Raji (cell line): Measurements from ENCODE around the gene VN1R4.
"Not testable (repeated sequence)": the region's sequence is repeated elsewhere in the genome, so short reads cannot be mapped to it uniquely, and the experiment has no call there.

ENCODE experiments used
- POLR2A ChIP-seq: IDR thresholded peaks from 2 replicates; pipeline ENCODE4 v1.6.1; 2011; ENCODE audit warnings: low read depth, low read length, control low read depth; ENCODE audit not compliant: insufficient read depth

The VN1R4 gene, protein sequence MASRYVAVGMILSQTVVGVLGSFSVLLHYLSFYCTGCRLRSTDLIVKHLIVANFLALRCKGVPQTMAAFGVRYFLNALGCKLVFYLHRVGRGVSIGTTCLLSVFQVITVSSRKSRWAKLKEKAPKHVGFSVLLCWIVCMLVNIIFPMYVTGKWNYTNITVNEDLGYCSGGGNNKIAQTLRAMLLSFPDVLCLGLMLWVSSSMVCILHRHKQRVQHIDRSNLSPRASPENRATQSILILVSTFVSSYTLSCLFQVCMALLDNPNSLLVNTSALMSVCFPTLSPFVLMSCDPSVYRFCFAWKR

DNA sequence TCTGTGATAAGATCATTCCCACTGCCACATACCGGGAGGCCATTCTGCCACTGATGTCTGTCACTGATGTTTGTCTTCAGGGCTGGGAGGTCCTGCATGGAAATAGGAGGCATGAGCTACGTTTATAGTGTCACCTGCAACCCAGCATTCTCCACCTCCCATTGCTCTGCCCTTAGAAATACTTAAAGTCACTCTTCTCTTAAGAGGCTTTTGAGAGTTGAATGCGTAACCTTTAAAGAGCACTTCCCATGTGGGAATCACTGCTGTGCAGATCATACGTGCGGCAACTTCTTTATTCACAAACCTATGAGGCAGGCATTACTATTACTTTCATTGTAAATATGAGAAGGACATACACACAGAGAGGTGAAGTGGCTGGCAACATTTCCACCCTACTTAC is at the start of gene VN1R4:
Gene VN1R4 (minus strand): TSS at position 101 of the 400 bp plus-strand sequence. CDS start 58 bp downstream, at position 43.
- TF ChIP-seq POLR2A, result not testable (repeated sequence)

DNA sequence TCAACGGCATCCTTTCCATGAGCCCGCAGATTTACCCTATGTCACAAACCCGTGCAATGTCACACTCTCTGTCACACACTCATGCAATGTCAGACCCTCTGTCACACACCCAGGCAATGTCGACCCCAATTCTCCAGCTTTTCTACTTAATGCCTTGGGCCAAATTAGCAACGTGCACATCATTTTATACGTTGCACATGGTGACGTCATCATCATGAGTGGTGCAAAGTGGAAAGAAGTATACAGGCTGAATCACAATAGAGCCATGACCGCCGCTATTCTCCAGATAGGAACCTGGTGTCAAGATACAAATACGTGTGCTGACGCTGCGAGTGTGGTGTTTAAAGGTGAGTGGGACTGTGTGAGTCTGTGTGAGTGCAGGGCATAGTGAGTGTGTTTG is 44.4 kb upstream of the VN1R4 start:
- no peak for TF ChIP-seq POLR2A

DNA sequence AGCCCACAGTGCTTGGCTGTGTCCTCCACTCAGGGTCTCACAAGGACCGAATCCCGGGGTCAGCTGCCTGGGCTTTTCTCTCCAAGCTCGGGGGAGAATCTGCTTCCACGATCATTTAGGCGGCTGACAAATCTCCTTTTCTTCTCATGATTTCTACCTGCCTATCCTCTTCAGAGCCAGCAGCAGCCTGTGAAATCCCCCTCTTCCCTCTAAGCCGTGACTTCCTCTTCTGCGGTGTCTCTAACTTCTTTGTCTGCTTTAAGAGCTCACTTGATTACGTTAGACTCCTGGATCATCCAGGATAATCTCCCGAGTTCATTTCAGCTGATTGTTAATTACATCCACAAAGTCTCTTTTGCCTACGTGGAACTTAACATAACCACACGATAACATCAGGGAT is 43.5 kb upstream of the VN1R4 start:
- no peak for TF ChIP-seq POLR2A

DNA sequence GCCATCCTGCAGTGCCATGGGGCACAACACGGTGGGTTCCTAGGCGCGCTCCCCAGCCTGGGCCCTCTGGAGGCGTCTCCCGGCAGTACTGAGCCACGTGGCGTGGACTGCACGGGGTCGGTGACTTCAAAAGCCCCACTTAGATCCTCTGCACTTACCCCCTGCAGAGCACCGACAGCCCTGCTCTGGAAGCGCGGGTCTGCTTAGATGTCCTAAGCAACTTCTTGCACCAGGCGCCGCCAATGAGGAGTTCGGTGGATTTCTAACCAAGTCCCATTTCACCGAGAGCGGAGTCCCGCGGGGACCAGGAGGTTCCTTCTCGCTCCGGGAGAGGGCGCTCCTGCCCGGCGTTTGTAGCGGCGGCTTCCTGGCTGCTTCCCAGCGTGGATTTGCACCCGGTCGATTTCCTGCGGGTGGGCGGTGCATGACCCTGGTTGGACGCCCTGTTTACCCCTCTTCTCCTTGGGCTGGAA is 40.9 kb upstream of the VN1R4 start:
- no peak for TF ChIP-seq POLR2A

DNA sequence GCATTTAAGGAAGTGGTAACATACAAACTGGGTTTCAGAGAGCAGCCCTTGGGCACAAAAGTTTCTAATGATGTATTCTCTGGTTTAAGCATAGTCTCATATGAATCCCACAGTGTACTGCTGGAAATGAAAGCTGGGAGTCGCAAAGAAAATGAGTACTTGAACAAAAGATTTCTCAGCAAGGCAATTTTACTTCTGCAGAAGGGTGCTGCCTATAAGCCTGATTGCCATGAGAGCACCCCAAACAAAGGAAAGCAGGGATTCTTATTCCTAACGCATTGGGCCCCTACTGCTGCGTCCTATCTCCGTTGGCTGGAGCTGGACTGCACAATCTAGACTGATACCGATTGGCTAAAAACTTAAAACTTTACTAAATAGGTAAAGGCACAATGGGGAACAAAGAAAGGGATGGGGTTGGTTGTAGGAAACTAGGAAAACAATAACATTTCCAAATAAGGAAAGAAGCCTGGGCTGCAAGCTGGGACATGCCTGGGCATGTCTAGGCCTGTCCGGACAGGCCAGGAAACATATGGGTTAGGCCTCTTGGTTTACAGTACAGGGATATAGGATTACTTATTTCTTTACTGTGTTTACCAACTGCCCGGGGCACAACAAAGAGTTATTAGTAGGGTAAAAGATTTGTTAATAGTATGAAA is 27.4 kb upstream of the VN1R4 start:
- TF ChIP-seq POLR2A, result no peak

DNA sequence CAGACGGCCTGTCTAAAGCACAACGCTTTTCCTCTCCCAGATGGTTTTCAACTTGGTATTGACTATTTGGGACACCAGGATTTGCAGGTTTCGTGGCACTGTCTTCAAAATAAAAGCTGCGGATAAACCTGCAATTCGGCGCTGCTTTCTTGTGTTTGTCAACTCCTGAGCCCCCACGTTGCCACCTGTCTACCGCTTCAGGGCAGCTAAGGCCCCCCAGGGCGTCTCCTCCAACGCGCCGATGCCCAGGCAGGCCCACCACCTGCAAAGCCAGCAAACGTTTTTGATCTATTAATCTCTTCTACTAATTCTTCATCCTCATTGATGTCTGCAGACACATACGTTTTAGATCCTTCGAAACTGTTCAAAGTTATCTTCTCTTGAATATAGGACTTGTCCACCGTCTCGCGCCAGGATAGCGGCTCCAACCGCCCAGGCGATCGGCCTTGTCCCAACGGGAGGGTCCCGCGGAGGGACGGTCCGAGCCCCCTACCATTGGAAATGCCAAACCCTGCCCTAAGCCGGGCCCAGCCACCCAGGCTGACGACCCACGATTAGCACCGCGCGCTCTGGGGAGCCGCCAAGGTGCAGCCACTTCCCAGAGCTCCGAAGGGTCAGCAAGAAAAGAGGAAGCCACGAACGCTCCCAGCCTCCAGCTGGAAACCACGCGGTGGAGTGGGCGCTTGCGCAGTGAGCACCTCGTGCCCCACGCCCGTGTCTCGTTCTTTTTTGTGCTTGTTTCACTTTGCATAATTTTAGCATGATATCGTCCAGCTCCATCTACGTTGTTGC is 23.4 kb upstream of the VN1R4 start:
- TF ChIP-seq POLR2A, result no peak

DNA sequence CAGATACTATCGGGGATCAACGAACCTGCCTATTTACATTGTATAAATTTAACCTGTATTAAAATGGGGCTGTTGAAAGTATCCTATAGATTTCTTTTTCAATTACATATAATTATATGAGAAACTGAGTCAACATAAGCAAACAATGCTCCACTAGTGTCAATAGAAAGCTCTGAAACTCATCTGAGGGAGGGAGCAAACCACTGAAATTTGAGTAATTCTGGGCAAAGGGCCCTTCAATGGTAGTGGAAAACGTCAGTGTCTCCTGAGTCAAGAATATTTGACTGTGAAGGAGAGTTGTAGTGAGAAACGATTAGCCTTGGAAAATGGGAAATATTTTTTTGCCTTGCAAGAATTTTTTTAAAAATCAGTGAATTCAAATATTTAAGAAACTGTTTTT is 17.6 kb upstream of the VN1R4 start:
- no peak for TF ChIP-seq POLR2A

DNA sequence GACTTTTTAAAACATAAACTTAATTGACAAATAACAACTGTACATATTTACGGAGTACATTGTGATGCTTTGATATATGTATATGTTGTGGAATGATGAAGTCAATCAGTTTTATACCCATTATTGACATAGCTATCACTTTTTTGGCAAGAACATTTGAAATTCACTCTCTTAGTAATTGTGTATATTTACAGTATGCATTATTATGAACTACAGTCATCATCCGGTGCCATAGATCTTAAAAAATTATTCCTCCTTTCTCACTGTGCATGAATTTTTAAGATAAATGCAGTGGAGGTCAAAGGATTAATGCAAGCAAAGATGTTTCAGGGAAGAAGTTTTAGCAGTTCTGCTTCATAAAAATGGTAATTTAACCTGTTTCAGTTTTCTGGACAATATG is 8.0 kb upstream of the VN1R4 start:
- TF ChIP-seq POLR2A, result no peak

DNA sequence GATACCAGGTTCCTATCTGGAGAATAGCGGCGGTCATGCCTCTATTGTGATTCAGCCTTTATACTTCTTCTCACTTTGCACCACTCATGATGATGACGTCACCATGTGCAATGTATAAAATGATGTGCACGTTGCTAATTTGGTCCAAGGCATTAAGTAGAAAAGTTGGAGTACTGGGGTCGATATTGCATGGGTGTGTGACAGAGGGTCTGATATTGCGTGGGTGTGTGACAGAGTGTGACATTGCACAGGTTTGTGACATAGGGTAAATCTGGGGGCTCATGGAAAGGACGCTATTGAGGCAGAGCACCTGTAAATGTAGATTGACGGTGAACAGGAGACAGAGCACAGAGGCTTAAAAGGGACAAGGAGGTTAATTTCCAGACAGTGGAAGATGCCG is 4.5 kb upstream of the VN1R4 start:
- no peak for TF ChIP-seq POLR2A

DNA sequence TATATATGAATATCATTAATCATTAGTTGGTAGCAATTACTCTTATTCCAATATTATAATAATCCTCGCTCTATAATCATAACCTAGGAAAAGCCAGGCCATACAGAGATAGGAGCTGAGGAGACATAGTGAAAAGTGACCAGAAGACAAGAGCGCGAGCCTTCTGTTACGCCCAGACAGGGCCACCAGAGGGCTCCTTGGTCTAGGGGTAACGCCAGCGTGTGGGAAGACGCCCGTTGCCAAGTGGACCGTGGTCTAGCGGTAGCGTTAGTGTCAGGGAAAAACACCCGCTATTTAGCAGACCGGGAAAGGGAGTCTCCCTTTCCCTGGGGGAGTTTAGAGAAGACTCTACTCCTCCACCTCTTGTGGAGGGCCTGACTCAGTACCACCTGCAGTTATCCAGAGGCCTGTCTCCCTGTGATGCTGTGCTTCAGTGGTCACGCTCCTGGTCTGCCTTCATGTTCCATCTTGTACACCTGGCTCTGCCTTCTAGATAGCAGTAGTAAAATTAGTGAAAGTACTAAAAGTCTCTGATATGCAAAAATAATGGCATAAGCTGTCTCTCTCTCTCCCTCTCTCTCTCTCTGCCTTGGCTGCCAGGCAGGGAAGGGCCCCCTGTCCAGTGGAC is 9.7 kb downstream of the VN1R4 start, which contains the start of gene VN1R2:
Gene VN1R2 (plus strand): TSS at position 578 of the 628 bp plus-strand sequence. CDS start 84 bp downstream, outside the sequence.
- TF ChIP-seq POLR2A, result not testable (repeated sequence)

DNA sequence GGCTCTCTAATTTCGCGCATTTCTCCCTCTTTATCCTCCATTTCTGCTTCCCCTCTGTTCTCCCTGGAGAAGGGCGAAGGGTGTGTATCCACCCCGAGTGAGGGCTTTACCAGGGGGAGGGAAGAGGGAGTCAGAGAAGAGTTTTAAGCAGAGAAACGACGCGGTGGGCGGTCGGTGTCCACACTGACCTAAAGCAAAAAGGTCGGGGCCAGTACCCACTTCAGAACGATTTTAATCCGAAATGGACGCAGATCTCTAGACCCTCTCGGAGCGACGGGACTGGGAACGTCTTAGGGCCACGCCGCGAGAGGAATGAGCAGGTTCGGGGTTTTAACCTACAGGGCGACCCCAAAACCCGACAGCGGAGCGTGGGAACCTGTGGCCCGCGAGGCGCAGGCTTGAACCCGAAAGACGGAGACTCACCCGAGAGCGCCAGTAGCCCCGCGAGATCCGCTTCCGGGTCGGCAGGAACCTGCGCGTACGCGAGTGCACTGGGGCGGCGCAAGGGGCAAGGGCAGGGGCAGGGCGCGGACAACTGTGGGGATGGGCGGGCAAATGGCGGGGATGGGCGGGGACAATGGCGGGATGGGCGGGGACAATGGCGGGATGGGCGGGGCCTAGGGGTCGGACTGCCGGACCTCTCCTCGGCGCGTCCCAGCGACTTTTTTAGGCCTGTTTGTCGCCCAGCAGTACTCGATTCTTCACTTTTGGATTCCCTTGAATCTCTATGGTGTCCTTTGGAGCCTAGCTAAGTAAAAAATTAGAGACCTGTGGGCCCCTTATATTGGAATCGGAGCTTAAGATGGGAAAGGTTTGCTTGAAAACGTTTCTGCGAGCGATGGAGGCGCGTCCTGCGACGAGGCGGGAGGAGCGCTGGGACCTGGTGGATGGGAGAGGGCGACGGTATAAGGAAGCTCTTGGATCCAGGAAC is 12.8 kb downstream of the VN1R4 start, which contains the start of gene ZNF677:
Gene ZNF677 (minus strand): TSS at position 463 of the 931 bp plus-strand sequence. CDS start 3,323 bp downstream, outside the sequence.
- no peak for TF ChIP-seq POLR2A

DNA sequence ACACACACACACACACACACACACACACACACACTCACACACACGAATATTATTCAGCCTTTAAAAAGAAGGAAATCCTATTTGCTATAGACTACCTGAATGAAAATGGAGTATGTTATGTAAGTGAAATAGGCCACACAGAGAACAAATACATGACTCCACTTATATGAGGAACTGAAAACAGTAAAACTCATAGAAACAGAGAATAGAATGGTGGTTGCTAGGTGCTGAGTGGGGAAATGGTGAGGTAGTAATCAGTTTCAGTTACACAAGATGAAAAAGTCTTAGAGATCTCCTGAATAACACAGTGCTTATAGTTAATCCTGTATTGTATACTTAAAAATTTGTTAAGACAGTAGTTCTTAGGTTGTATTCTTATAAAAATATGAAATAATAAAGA is 21.0 kb downstream of the VN1R4 start:
- no peak for TF ChIP-seq POLR2A

DNA sequence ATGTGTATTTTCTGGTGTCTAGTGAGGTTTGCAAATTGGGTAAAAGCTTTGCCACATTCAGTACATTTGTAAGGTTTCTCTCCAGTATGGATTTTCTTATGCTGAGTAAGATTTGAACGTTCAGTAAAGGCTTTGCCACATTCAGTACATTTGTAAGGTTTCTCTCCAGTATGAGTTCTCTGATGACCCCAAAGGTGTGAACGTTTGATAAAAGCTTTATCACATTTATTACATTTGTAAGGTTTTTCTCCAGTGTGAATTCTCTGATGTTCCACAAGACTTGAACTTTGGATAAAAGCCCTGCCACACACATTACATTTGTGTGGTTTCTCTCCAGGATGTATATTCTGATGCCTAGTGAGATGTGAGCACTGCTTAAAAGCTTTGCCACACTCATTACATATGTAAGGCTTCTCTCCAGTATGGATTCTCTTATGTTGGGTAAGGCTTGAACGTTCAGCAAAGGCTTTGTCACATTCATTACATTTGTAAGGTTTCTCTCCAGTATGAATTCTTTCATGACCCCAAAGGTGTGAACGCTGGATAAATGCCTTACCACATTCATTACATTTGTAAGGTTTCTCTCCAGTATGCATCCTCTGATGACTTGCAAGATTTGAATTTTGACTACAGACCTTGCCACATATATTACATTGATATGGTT is 30.3 kb downstream of the VN1R4 start:
- no peak for TF ChIP-seq POLR2A

DNA sequence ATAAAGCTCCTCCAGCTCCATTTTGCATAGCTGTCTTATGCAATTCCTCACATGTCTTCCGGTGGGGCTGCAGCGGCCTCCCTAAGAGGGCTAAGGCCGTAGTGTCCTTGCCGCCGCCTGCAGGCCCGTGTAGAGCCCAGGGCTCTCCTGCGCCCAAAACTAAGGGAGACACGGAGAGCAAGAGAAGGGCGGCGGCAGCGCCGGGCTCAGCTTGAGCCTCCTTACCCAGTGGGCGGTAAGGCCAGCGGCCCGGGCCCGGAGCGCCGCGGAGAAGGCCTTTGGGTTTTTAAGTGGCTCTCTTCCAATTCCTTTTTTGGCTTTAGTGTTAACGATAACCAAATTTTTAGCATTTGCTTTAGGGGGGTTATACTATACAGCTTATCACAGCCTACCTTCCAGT is 42.9 kb downstream of the VN1R4 start:
- TF ChIP-seq POLR2A, result no peak
